IPS DF 4.7 (cell line): ENCODE data around the gene RPL39.
"Not testable (repeated sequence)": the region's sequence is repeated elsewhere in the genome, so short reads cannot be mapped to it uniquely, and the experiment has no call there.

Experiments used
- DNase-seq: peaks from one replicate; pipeline ENCODE4 v3.0.0-alpha.2; 2013; ENCODE audit warnings: low spot score; ENCODE audit errors: extremely low read depth

Gene RPL39

DNA sequence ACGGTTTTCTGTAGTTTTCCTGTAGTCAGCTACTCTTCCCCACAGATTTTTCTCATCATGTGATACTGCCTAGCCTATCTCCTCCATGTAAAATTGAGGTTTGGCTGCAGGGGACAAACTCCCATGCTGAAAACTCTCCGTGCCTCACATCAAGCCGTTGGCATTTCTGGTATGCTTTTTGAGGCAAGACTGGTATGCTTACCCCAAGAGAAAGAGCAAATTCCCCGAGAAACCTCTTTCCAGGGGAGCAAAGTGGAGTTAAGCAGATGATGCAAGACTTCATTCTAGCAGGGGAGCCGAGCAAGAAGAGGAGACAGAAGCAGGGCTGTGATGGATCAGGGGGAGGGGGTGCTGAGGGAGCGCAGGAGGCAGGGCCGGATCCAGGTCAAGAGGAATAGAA, 28.2 kb downstream of the RPL39 start:
- no peak for DNase-seq

DNA sequence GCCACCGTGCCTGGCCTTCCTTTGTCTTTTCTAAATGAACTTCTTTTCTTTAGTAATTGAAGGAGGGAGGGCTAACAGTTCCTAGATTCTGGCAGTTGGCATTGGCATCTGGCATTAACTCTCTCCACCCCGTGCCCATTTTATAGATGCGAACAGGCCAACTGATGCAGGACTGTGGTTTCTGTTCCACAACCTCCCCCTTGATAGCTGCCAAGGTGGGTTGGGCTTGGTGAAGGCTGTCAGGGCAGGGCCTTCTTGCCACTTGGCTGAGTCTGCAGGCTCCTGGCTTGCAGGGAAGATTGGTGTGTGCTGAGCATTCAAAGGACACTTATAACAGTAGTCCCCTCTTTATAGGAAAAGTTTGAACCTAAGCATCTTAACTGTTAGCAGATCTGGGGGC, 28.7 kb downstream of the RPL39 start:
- no peak for DNase-seq

GRCh38 chrX:119760026-119760877, 31.2 kb downstream of the RPL39 start:
- DNase-seq = no peak

- DNase-seq = no peak
Measured at GRCh38 chrX:119759248-119759766, 32.1 kb downstream of the RPL39 start.

- no peak for DNase-seq
Measured at GRCh38 chrX:119758731-119759247, 32.6 kb downstream of the RPL39 start.

GRCh38 chrX:119757979-119758730, 33.3 kb downstream of the RPL39 start, which contains the start of gene SOWAHD:
Gene SOWAHD (plus strand): TSS chrX:119758588. CDS start chrX:119758668, 80 bp downstream.
- DNase-seq = no peak

GRCh38 chrX:119757646-119757978, 33.8 kb downstream of the RPL39 start:
- DNase-seq = no peak

- no peak for DNase-seq
Measured at GRCh38 chrX:119756926-119757635, 34.3 kb downstream of the RPL39 start.

DNA sequence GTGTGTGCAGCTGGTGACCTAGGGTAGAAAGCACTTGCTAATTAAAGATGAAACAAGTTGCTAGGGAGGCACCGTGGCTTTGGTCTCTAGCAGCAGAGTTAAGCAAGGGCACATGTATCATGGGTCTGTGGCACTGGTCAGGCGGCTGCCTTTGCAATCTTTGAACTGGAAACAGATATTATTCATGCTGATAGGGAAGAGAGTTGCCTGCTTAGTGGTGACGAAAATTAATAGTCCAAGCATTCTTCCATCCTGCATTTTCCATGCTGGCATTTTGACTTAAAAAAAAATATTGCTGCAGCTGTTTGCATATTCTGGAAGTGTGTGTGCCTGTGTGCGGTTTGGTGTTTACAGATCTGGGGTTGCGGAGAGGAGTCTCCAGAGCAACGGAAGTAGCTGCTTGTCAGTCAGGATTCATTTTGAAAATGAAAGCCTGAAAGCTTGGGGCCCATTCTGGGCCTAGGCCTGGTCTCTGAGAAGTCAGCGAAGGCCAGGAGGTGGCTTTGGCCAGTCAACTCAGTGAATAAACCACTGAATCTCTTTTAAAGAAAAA, 35.4 kb downstream of the RPL39 start:
- DNase-seq = no peak

DNA sequence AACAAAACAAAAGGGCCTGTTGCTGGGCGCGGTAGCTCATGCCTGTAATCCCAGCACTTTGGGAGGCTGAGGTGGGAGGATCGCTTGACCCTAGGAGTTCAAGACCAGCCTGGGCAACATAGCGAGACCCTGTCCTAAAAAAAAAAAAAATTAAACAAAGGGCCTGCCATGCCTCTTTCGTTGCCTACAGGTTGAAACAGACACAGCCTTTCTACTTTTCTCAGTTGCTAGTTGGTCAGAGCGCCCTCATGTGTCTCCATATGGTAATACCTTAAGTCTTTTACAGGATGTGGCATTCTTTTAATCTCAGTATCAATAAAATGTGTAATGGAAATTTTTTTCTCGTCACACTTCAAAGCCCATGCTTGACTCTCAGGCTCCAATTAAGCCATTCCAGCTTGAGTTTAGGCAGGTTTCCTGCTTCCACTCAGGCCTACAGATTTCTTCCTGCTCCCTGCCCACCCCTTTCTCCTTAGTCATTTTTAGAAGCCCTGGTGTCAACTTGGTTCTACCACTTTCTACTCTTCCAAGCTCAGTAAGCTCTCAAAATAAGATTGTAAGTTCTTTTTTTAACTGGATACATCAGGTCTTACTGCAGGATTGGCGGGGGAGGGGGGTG, 37.7 kb downstream of the RPL39 start:
- no peak for DNase-seq

DNA sequence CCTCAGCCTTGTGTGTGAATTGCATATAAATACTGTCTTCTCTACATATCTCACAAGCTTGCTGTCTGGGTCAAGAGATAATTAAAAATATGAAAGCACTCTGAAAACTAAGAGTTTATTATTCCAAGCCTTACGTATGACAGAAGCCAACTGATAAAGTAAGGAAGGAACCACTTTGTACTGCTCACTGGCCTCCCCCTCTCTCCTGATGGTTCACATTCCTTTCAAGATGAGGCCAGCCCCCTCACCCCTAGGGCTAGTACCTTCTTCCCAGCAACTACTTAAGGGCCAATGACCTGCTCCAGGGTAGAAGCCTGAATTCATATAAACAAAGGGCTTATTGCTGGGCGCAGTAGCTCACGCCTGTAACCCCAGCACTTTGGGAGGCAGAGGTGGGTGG, 38.4 kb downstream of the RPL39 start:
- DNase-seq = no peak

GRCh38 chrX:119750751-119751150, 40.7 kb downstream of the RPL39 start:
- not testable (repeated sequence) for DNase-seq

GRCh38 chrX:119750131-119750530, 41.3 kb downstream of the RPL39 start:
- DNase-seq = not testable (repeated sequence)

- no peak for DNase-seq
Measured at GRCh38 chrX:119745283-119745848, 46.1 kb downstream of the RPL39 start.

DNA sequence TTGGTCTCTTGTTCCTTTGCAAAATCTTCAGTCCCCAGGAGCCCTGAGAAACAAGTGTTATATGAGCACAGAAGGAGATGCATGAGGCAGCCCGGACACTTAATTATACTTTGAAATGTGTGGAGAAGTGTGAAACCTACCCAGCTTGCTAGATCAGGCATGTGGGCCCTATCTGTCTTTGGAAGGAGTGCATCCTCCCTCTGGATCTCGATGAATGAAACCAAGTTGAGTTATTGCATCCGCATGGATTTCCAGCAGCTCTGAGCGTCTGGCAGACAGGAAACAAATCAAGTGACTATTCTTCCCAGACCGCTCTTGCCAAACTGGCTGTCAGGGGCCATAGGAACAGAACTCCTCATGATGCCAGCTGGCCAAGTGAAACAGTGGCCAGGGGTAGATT, 52.7 kb downstream of the RPL39 start:
- DNase-seq = no peak
